H1 (cell line): ENCODE data around the gene COL6A1. TPM values are rescaled to one million over a fixed set of nuclear protein-coding genes. Genes with fewer than 3 reads are reported as not detected.

Experiments used
- CTCF ChIA-PET: fragments of 300-600 bp; sonication (Branson Sonifier 250); formaldehyde crosslinking; loops from one replicate; lab custom pipeline; 2021; ENCODE audit not compliant: partially characterized antibody; lab: Charles Lee
- POLR2A ChIA-PET: fragments of 300-600 bp; sonication (Branson Sonifier 250); formaldehyde crosslinking; loops from one replicate; lab custom pipeline; 2021; ENCODE audit warnings: inconsistent platforms; ENCODE audit not compliant: partially characterized antibody; lab: Charles Lee
- DNase-seq, 2 experiments: peaks; one replicate each; pipeline versions ENCODE4 v3.0.0 to v3.0.0-alpha.2; 2010 to 2022; ENCODE audit warnings: low spot score in 2 of 2, low read depth in 1 of 2, mixed read lengths in 1 of 2
- FAIRE-seq: peaks from 2 replicates; lab custom pipeline; 2011; peaks lifted over from hg19 to GRCh38; lab: Jason Lieb, UNC
- H2AFZ ChIP-seq: 2 replicates; pipeline ENCODE4 v1.8.1; 2012; ENCODE audit warnings: low read length, inconsistent platforms
- H2AK5ac ChIP-seq: 2 replicates; pipeline ENCODE4 v1.6.1; 2013; ENCODE audit warnings: low read depth, low read length
- H2BK120ac ChIP-seq: replicated peaks from 2 replicates; pipeline ENCODE3; 2013; ENCODE audit warnings: low read depth, low read length, inconsistent platforms
- H2BK12ac ChIP-seq: 2 replicates; pipeline ENCODE4 v1.6.1; 2013; ENCODE audit warnings: low read depth, low read length
- H2BK15ac ChIP-seq: 2 replicates; pipeline ENCODE4 v1.6.1; 2013; ENCODE audit warnings: low read length
- H2BK20ac ChIP-seq: 2 replicates; pipeline ENCODE4 v1.6.1; 2013; ENCODE audit warnings: low read length
- H2BK5ac ChIP-seq: 2 replicates; pipeline ENCODE4 v1.6.1; 2013; ENCODE audit warnings: low read depth, low read length
- H3K14ac ChIP-seq: 2 replicates; pipeline ENCODE4 v1.6.1; 2013; ENCODE audit warnings: inconsistent platforms; ENCODE audit not compliant: insufficient read length
- H3K18ac ChIP-seq: 2 replicates; pipeline ENCODE4 v1.6.1; 2013; ENCODE audit warnings: low read length; ENCODE audit errors: extremely low read depth
- H3K23ac ChIP-seq: 2 replicates; pipeline ENCODE4 v1.6.1; 2013; ENCODE audit warnings: inconsistent platforms; ENCODE audit not compliant: insufficient read length
- H3K23me2 ChIP-seq: 2 replicates; pipeline ENCODE4 v1.6.1; 2013; ENCODE audit warnings: low read depth, low read length
- H3K27ac ChIP-seq: 2 replicates; pipeline ENCODE4 v1.6.1; 2011; ENCODE audit warnings: low read depth, low read length, inconsistent platforms
- H3K27me3 ChIP-seq, 4 experiments: replicated peaks in 1 of 4; 1 replicate in 1 of 4; 2 replicates in 3 of 4; pipeline versions ENCODE4 v1.6.1 to v1.8.1; 2011 to 2013; ENCODE audit warnings: low read length in 3 of 4, mild to moderate bottlenecking in 3 of 4, inconsistent platforms in 2 of 4, mixed read lengths in 2 of 4, moderate library complexity in 1 of 4; ENCODE audit not compliant: control insufficient read depth in 3 of 4, insufficient read depth in 3 of 4; ENCODE audit errors: extremely low read depth in 1 of 4
- H3K36me3 ChIP-seq, 4 experiments: 2 replicates each; pipeline versions ENCODE4 v1.6.1 to v1.8.1; 2011 to 2013; ENCODE audit warnings: mild to moderate bottlenecking in 4 of 4, low read length in 3 of 4, moderate library complexity in 2 of 4, control low read depth in 1 of 4, inconsistent platforms in 1 of 4; ENCODE audit not compliant: insufficient read depth in 4 of 4, control insufficient read depth in 2 of 4
- H3K4ac ChIP-seq: replicated peaks from 2 replicates; pipeline ENCODE3; 2013; ENCODE audit warnings: low read length, low read depth, mixed read lengths, inconsistent platforms; ENCODE audit not compliant: insufficient read length
- H3K4me1 ChIP-seq, 4 experiments: replicated peaks in 1 of 4; 1 replicate in 1 of 4; 2 replicates in 3 of 4; pipeline versions ENCODE4 v1.6.1 to v1.8.1; 2011 to 2013; ENCODE audit warnings: low read length in 3 of 4, inconsistent platforms in 2 of 4, mixed read lengths in 1 of 4; ENCODE audit not compliant: insufficient read depth in 4 of 4, control insufficient read depth in 3 of 4
- H3K4me2 ChIP-seq, 2 experiments: 2 replicates each; pipeline versions ENCODE4 v1.6.1 to v1.8.1; 2011 to 2013; ENCODE audit warnings: low read depth in 2 of 2, low read length in 2 of 2, control low read depth in 1 of 2, inconsistent platforms in 1 of 2, mild to moderate bottlenecking in 1 of 2; ENCODE audit not compliant: insufficient read depth in 1 of 2
- H3K4me3 ChIP-seq, 4 experiments: fragments of 200-600, 300-600 bp in 1 of 4; sonication (generic), shearing (Covaris generic), sonication (Bioruptor Twin) in 1 of 4; 2 replicates each; pipeline versions ENCODE4 v1.5.1 to v1.8.1; 2011 to 2016; ENCODE audit warnings: low read length in 4 of 4, low read depth in 3 of 4, control low read depth in 2 of 4, inconsistent platforms in 2 of 4, mild to moderate bottlenecking in 2 of 4, mixed read lengths in 1 of 4, moderate library complexity in 1 of 4; ENCODE audit not compliant: insufficient read depth in 2 of 4; ENCODE audit errors: extremely low read depth in 1 of 4
- H3K56ac ChIP-seq: replicated peaks from 2 replicates; pipeline ENCODE3; 2013; ENCODE audit warnings: low read depth, mild to moderate bottlenecking, mixed read lengths, low read length, inconsistent platforms; ENCODE audit not compliant: insufficient read length
- H3K79me1 ChIP-seq: 2 replicates; pipeline ENCODE4 v1.6.1; 2013; ENCODE audit warnings: low read depth, low read length, control low read depth
- H3K79me2 ChIP-seq, 2 experiments: 2 replicates each; pipeline versions ENCODE4 v1.6.1 to v1.8.1; 2012 to 2013; ENCODE audit warnings: low read length in 2 of 2, mild to moderate bottlenecking in 2 of 2, inconsistent platforms in 1 of 2; ENCODE audit not compliant: insufficient read depth in 2 of 2, control insufficient read depth in 1 of 2
- H3K9ac ChIP-seq, 4 experiments: replicated peaks in 1 of 4; 1 replicate in 1 of 4; 2 replicates in 3 of 4; pipeline versions ENCODE4 v1.6.1 to v1.8.1; 2011 to 2013; ENCODE audit warnings: low read depth in 3 of 4, low read length in 3 of 4, control low read depth in 2 of 4, mild to moderate bottlenecking in 2 of 4, moderate library complexity in 2 of 4, inconsistent platforms in 1 of 4; ENCODE audit errors: extremely low read depth in 1 of 4
- H3K9me3 ChIP-seq, 2 experiments: 2 replicates each; pipeline versions ENCODE4 v1.6.1 to v1.8.1; 2012 to 2013; ENCODE audit warnings: mild to moderate bottlenecking in 2 of 2, moderate library complexity in 2 of 2, control low read depth in 1 of 2, inconsistent platforms in 1 of 2, low read depth in 1 of 2, low read length in 1 of 2, mixed read lengths in 1 of 2; ENCODE audit not compliant: insufficient read depth in 2 of 2
- H4K20me1 ChIP-seq, 2 experiments: replicated peaks in 1 of 2; 2 replicates each; pipeline versions ENCODE3 to v1.8.1; 2011 to 2013; ENCODE audit warnings: inconsistent platforms in 2 of 2, low read length in 2 of 2, mild to moderate bottlenecking in 1 of 2; ENCODE audit not compliant: insufficient read depth in 2 of 2, control insufficient read depth in 1 of 2
- H4K5ac ChIP-seq: 2 replicates; pipeline ENCODE4 v1.6.1; 2013; ENCODE audit warnings: low read length, low read depth, mixed read lengths, inconsistent platforms; ENCODE audit not compliant: insufficient read length
- H4K8ac ChIP-seq: 2 replicates; pipeline ENCODE4 v1.8.0; 2013; ENCODE audit warnings: mild to moderate bottlenecking, moderate library complexity, low read length, inconsistent platforms; ENCODE audit not compliant: insufficient read depth; ENCODE audit errors: extremely low read depth
- H4K91ac ChIP-seq: replicated peaks from 2 replicates; pipeline ENCODE3; 2013; ENCODE audit warnings: low read length, mixed read lengths, inconsistent platforms; ENCODE audit not compliant: insufficient read length
- ASH2L ChIP-seq: fragments of 200-600, 300-600 bp; sonication (generic); IDR thresholded peaks from one replicate; pipeline ENCODE4 v1.7.1; 2017; ENCODE audit warnings: low read length
- BACH1 ChIP-seq: IDR thresholded peaks from 2 replicates; pipeline ENCODE4 v1.6.1; 2012; ENCODE audit warnings: low read length, improper control_type of control experiment
- HDAC2 ChIP-seq, 2 experiments: fragments of 300-600 bp in 1 of 2; sonication (generic) in 1 of 2; IDR thresholded peaks; 2 replicates each; pipeline ENCODE4 v1.6.1; 2011 to 2012; ENCODE audit warnings: low read depth in 2 of 2, low read length in 2 of 2, mild to moderate bottlenecking in 2 of 2, moderate library complexity in 2 of 2, borderline replicate concordance in 1 of 2, inconsistent platforms in 1 of 2
- RBBP5 ChIP-seq: IDR thresholded peaks from 2 replicates; pipeline ENCODE4 v1.7.1; 2012; ENCODE audit warnings: low read depth, mild to moderate bottlenecking, inconsistent platforms, low read length, moderate library complexity, borderline replicate concordance
- SIRT6 ChIP-seq: IDR thresholded peaks from one replicate; pipeline ENCODE4 v1.7.1; 2012; ENCODE audit warnings: low read length, inconsistent platforms
- WGBS, 2 experiments: shearing (Covaris generic) in 1 of 2; methylation state at CpG; one replicate each; pipeline versions ENCODE4 v1.1.6 to v1.1.7; 2013 to 2015; ENCODE audit warnings: low lambda C conversion rate in 2 of 2, mixed read lengths in 2 of 2, inconsistent platforms in 1 of 2, low coverage in 1 of 2, missing lambda C conversion rate in 1 of 2; ENCODE audit not compliant: insufficient replicate concordance in 2 of 2, insufficient coverage in 1 of 2, insufficient read length in 1 of 2; ENCODE audit errors: extremely low coverage in 1 of 2, missing lambda C conversion rate in 1 of 2; 5-methylcytosine and 5-hydroxymethylcytosine counted together
- polyA plus RNA-seq, 7 experiments: library from polyadenylated mRNA; depleted of rRNA in 3 of 7; stranded (reverse) in 5 of 7; unstranded in 2 of 7; fragments of >200 nt in 5 of 7; fragments of 200-250 nt in 2 of 7; gene quantifications; 1 replicate in 5 of 7; 2 replicates in 1 of 7; 4 replicates in 1 of 7; pipeline versions ENCODE4 v1.2.1 to v1.2.3, GENCODE V29; 2011 to 2013; ENCODE audit warnings: missing spikeins in 2 of 7, mixed read lengths in 2 of 7
- total RNA-seq: library from RNA; stranded (reverse); fragmentation: NEBNext Ultra II Directional; extraction: Animal tissue kit (Norgen Biotek cat#: 25700); gene quantifications from 2 replicates; pipeline ENCODE4 v1.2.1, GENCODE V29; 2021

COL6A1 gene
- total and polyA plus RNA-seq, 2 of the 8 experiments (the other 6 are each of a cell fraction or from before 2014, with no cell fraction given) = 100 to 115 TPM

DNA sequence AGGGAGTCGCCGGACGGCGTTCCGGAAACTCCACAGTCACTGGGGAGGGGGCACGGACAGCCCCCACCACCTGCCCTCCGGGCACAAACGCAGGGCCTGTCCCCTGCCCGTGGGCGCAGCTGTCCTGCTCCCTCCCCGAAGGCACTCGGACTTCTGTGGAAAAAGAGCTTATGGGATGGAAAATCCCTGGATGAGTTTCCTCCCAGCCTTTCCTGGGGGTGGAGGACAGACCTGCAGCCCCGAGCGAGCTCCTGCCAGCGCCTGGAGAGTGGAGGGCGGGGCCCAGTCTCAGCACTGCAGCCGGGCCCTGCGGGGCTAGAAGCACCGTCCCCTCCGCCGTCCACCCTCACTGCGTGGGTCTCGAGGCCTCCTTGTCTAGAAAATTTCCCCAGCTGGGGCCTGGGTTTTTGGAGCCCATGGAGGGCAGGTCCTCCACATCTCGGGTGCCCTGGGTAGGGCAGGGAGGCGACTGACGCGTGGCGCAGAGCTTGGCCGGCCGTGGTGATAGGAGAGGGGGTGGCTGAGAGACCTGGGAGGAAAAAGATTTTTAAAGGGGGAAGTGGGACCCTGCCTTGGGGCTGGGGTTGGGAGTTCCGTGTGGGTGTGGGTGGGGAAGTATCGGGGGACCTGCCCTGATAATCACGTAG, 6.4 kb upstream of the COL6A1 start:
- H2BK15ac ChIP-seq = 0 out of 2 replicates have a peak overlapping the region, but pooled peaks have one; percentile 8
- H3K9ac ChIP-seq = no peak overlapping the region; a peak in 1 of 7 replicates
- H4K91ac ChIP-seq = peak overlapping the region; percentile 99
- peak overlapping the region; percentile 90 for H3K56ac ChIP-seq
- no peaks in the 10 kb centered on the region for H3K79me1 ChIP-seq
- no peak overlapping the region for H2AK5ac ChIP-seq
- peaks cover 0 to 35% (median 20%) of the 10 kb centered on the region in 4 experiments; a peak in 6 of 7 replicates for H3K4me1 ChIP-seq
- peak overlapping the region; percentile 99 for H3K18ac ChIP-seq
- no peak for FAIRE-seq
- H2BK12ac ChIP-seq = peak overlapping the region; percentile 92; the same call in 1 of the 2 replicates
- H4K5ac ChIP-seq = peak overlapping the region; percentile 72
- ChIA-PET POLR2A (interaction anchor here (0.9 kb wide), 2 partner anchors 166 to 168 kb away, joined by 3 read pairs; no protein-coding TSS in a partner anchor), CTCF (interaction anchor here (0.8 to 1.3 kb wide), 3 partner anchors 124 to 168 kb away, joined by 3 to 4 read pairs (median 3); no protein-coding TSS in a partner anchor)
- no peaks in the 10 kb centered on the region for H3K36me3 ChIP-seq
- peak overlapping the region; percentile 59 for H4K8ac ChIP-seq
- no peak overlapping the region for H3K14ac ChIP-seq
- peaks cover 0 to 26% (median 11%) of the 10 kb centered on the region in 4 experiments; a peak in 4 of 7 replicates for H3K27me3 ChIP-seq
- no peak overlapping the region for H3K27ac ChIP-seq
- H3K9me3 ChIP-seq = no peaks in the 10 kb centered on the region
- no peak overlapping the region for H3K23ac ChIP-seq
- H2BK5ac ChIP-seq = peak overlapping the region; percentile 78; the same call in 1 of the 2 replicates
- peaks cover 26% of the 10 kb centered on the region; the same call in 1 of the 2 replicates for H3K23me2 ChIP-seq
- TF ChIP-seq SIRT6 = no peak
- peak in 1 of 2 experiments; percentile 37; a peak in 1 of 4 replicates for TF ChIP-seq HDAC2 (IDR thresholded peaks at IDR 0.05; ENCODE audit: borderline replicate concordance in 1 of 2, low read depth in 2 of 2, low read length in 2 of 2)
- TF ChIP-seq BACH1 = 0 out of 2 replicates have a peak, but pooled peaks have one; percentile 3
- peak; percentile 20 for TF ChIP-seq ASH2L
- TF ChIP-seq RBBP5 = 0 out of 2 replicates have a peak, but pooled peaks have one; percentile 12
- no peaks in the 10 kb centered on the region for H4K20me1 ChIP-seq
- H2BK120ac ChIP-seq = peak overlapping the region; percentile 94
- H3K4ac ChIP-seq = peak overlapping the region; percentile 99
- H2BK20ac ChIP-seq = no peak overlapping the region; the same call in 1 of the 2 replicates
- WGBS, 2 experiments = 2% methylated on average over 29 of the region's 33 CpGs; no CpG with 5 or more reads in 1 of the 2 experiments
- peak in 1 of 2 experiments; percentile 68 for DNase-seq
- no peak overlapping the region for H2AFZ ChIP-seq
- peak overlapping the region; percentile 97 for H3K4me2 ChIP-seq
- H3K79me2 ChIP-seq = no peaks in the 10 kb centered on the region
- peak overlapping the region; percentile 42 to 71 (median 60) for H3K4me3 ChIP-seq
